Measurements from ENCODE around the gene DUS3L.

DNA sequence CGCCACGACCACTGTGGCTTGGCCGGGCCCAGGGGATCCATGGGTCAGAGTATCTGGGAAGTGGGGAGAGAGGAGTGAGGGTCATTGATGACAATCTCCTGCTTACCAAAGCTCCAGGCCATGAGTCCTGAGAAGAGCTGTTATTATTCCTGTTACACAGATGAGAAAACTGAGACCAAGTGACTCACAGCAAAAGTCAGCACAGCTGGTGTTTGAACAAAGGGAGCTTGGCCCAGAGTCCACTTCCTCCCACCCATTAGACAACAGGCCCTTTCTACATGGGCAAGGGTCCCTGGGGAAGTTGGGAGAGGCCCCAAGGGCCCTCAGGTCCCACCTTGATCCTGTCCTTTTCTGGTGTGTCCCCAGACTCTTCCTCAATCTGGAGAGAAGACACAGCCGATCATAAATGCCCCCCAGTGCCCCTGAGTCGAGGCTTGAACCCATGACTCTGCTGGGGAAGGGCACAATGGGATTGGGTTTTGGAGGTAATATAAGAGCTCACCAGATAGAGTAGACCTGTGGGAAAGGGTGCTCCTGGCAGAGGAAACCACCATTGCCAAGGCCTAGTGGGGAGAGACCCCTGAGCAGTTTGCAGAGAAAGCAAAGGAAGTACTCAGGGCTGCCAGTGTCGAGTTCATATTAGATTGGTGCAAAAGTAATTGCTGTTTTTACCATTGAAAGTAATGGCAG, 41.7 kb upstream of the DUS3L start:
- TF ChIP-seq GATA3 (IDR thresholded peaks at IDR 0.05; ENCODE audit: low read depth, low read length) (no peak), GATA2 (IDR thresholded peaks at IDR 0.05; ENCODE audit: low read depth, low read length) (no peak)
